Endothelial cell of umbilical vein (primary cell): Measurements from ENCODE around the gene EPS15. TPM values are rescaled to one million over a fixed set of nuclear protein-coding genes. Genes with fewer than 3 reads are reported as not detected.

Experiments used
- BruUV-seq: library from RNA; stranded (reverse); fragments of 400-500 nt; replicated peaks from 2 replicates; lab custom pipeline; 2021; lab: Mats Ljungman, UMichigan
- CTCF ChIA-PET: fragments of 300-600, 350-600 bp; sonication (Branson Sonifier 250); formaldehyde crosslinking; loops from one replicate; lab custom pipeline; 2021; ENCODE audit warnings: antibody characterized with exemption, inconsistent platforms; lab: Charles Lee
- POLR2A ChIA-PET: fragments of 300-600, 350-600 bp; sonication (Branson Sonifier 250); formaldehyde crosslinking; loops from one replicate; lab custom pipeline; 2021; ENCODE audit warnings: antibody characterized with exemption, inconsistent platforms; lab: Charles Lee
- DNase-seq: peaks from one replicate; pipeline ENCODE4 v3.0.0-alpha.2; 2011; ENCODE audit warnings: low read depth, low spot score
- FAIRE-seq: peaks from 2 replicates; lab custom pipeline; 2011; peaks lifted over from hg19 to GRCh38; lab: Jason Lieb, UNC
- H2AFZ ChIP-seq: 2 replicates; pipeline ENCODE4 v1.6.0; 2012; ENCODE audit warnings: low read depth, low read length, control low read depth, inconsistent platforms
- H3K27ac ChIP-seq: 2 replicates; pipeline ENCODE4 v1.5.1; 2011; ENCODE audit warnings: low read depth, mild to moderate bottlenecking, control low read depth, low read length, moderate library complexity; ENCODE audit not compliant: insufficient read depth
- H3K27me3 ChIP-seq, 2 experiments: 2 replicates each; pipeline versions ENCODE4 v1.6.0 to v1.6.1; 2011; ENCODE audit warnings: low read length in 2 of 2, mixed read lengths in 1 of 2; ENCODE audit not compliant: control insufficient read depth in 2 of 2, insufficient read depth in 2 of 2
- H3K36me3 ChIP-seq, 2 experiments: 2 replicates in 1 of 2; 3 replicates in 1 of 2; pipeline ENCODE4 v1.5.1; 2011; ENCODE audit warnings: low read length in 2 of 2, mild to moderate bottlenecking in 1 of 2, moderate library complexity in 1 of 2; ENCODE audit not compliant: control insufficient read depth in 2 of 2, insufficient read depth in 2 of 2; ENCODE audit errors: extremely low read depth in 1 of 2
- H3K4me1 ChIP-seq: 3 replicates; pipeline ENCODE4 v1.5.1; 2011; ENCODE audit warnings: mild to moderate bottlenecking, low read length; ENCODE audit not compliant: control insufficient read depth, insufficient read depth; ENCODE audit errors: extremely low read depth
- H3K4me2 ChIP-seq: 2 replicates; pipeline ENCODE4 v1.6.1; 2011; ENCODE audit warnings: low read length, control low read depth, mixed read lengths; ENCODE audit not compliant: insufficient read depth
- H3K4me3 ChIP-seq, 3 experiments: fragments of 200-600 bp in 1 of 3; sonication (generic), shearing (Covaris generic) in 1 of 3; replicated peaks in 1 of 3; 2 replicates each; pipeline ENCODE4 v1.5.1; 2011 to 2016; ENCODE audit warnings: control low read depth in 3 of 3, low read length in 3 of 3, mild to moderate bottlenecking in 2 of 3, inconsistent platforms in 1 of 3, low read depth in 1 of 3, moderate library complexity in 1 of 3; ENCODE audit not compliant: insufficient read depth in 1 of 3
- H3K79me2 ChIP-seq: 2 replicates; pipeline ENCODE4 v1.6.0; 2012; ENCODE audit warnings: low read length, inconsistent platforms; ENCODE audit not compliant: control insufficient read depth, insufficient read depth
- H3K9ac ChIP-seq: replicated peaks from 2 replicates; pipeline ENCODE3; 2011; ENCODE audit warnings: low read length, control low read depth; ENCODE audit not compliant: insufficient read depth; ENCODE audit errors: extremely low read depth
- H3K9me1 ChIP-seq: replicated peaks from 3 replicates; pipeline ENCODE4 v1.6.0; 2011; ENCODE audit warnings: mild to moderate bottlenecking, low read length; ENCODE audit not compliant: control insufficient read depth, insufficient read depth; ENCODE audit errors: extremely low read depth
- H3K9me3 ChIP-seq: replicated peaks from 2 replicates; pipeline ENCODE4 v1.5.1; 2012; ENCODE audit warnings: low read length, inconsistent platforms; ENCODE audit not compliant: control insufficient read depth, insufficient read depth
- H4K20me1 ChIP-seq: replicated peaks from 2 replicates; pipeline ENCODE3; 2011; ENCODE audit warnings: mild to moderate bottlenecking, low read length; ENCODE audit not compliant: control insufficient read depth, insufficient read depth; ENCODE audit errors: extremely low read depth
- CTCF ChIP-seq, 2 donors: IDR thresholded peaks; 1 replicate in 1 of 2; 2 replicates in 1 of 2; pipeline ENCODE4 v1.5.1; 2011; ENCODE audit warnings: low read length in 2 of 2, mild to moderate bottlenecking in 2 of 2, moderate library complexity in 2 of 2, control low read depth in 1 of 2, inconsistent platforms in 1 of 2, low read depth in 1 of 2; ENCODE audit not compliant: insufficient read depth in 1 of 2; ENCODE audit errors: extremely low read depth in 1 of 2
- EZH2 ChIP-seq: IDR thresholded peaks from 2 replicates; pipeline ENCODE4 v1.6.1; 2012; ENCODE audit warnings: borderline replicate concordance, low read depth, mild to moderate bottlenecking, moderate library complexity, low read length, inconsistent platforms; ENCODE audit not compliant: severe bottlenecking
- FOS ChIP-seq: IDR thresholded peaks from 2 replicates; pipeline ENCODE4 v1.6.1; 2011; ENCODE audit warnings: mild to moderate bottlenecking, low read length, moderate library complexity, borderline replicate concordance; ENCODE audit not compliant: insufficient read depth
- GATA2 ChIP-seq: IDR thresholded peaks from 2 replicates; pipeline ENCODE4 v1.7.0; 2011; ENCODE audit warnings: low read depth, mild to moderate bottlenecking, moderate library complexity, mixed read lengths, low read length; ENCODE audit not compliant: insufficient read length, insufficient read depth
- JUN ChIP-seq: IDR thresholded peaks from 2 replicates; pipeline ENCODE4 v1.6.1; 2011; ENCODE audit warnings: borderline replicate concordance, low read depth; ENCODE audit not compliant: insufficient read length, insufficient read depth
- MAX ChIP-seq: IDR thresholded peaks from 2 replicates; pipeline ENCODE4 v1.6.1; 2011; ENCODE audit not compliant: insufficient read depth, insufficient read length
- MYC ChIP-seq: IDR thresholded peaks from one replicate; pipeline ENCODE4 v1.6.1; 2011; ENCODE audit warnings: mild to moderate bottlenecking, low read depth, low read length
- POLR2A ChIP-seq: IDR thresholded peaks from 2 replicates; pipeline ENCODE4 v1.6.1; 2012; ENCODE audit warnings: low read depth, mild to moderate bottlenecking, control low read depth, low read length
- POLR2AphosphoS5 ChIP-seq: IDR thresholded peaks from 2 replicates; pipeline ENCODE4 v1.6.1; 2012; ENCODE audit warnings: low read depth, mild to moderate bottlenecking, control low read depth, low read length, moderate library complexity; ENCODE audit not compliant: insufficient read depth
- dilution Hi-C: fragments of 300-500 bp; cut with MboI; formaldehyde crosslinking; loops from one replicate; pipeline ENCODE4 v1.15.0; 2019; ENCODE audit warnings: low sequenced_read_pairs; ENCODE audit not compliant: extremely low pct_ligation_motif_present
- intact Hi-C: fragments of 100-400 bp; cut with micrococcal nuclease; formaldehyde crosslinking; loops from one replicate; pipeline ENCODE4 v1.10.0; 2022
- polyA plus RNA-seq, 4 experiments: library from polyadenylated mRNA; depleted of rRNA in 3 of 4; stranded (reverse) in 3 of 4; unstranded in 1 of 4; fragments of >200 nt; gene quantifications; 2 replicates each; pipeline versions ENCODE4 v1.2.1 to v1.2.3, GENCODE V29; 2011 to 2012; ENCODE audit warnings: missing spikeins in 1 of 4
- total RNA-seq: library from RNA; stranded (reverse); gene quantifications from 2 replicates; pipeline ENCODE4 v1.2.3, GENCODE V29; 2021

Gene EPS15
- total and polyA plus RNA-seq, 2 donors (not counting 3 experiments of a cell fraction or from before 2014, with no cell fraction given) = 15.4 to 44.8 TPM

DNA sequence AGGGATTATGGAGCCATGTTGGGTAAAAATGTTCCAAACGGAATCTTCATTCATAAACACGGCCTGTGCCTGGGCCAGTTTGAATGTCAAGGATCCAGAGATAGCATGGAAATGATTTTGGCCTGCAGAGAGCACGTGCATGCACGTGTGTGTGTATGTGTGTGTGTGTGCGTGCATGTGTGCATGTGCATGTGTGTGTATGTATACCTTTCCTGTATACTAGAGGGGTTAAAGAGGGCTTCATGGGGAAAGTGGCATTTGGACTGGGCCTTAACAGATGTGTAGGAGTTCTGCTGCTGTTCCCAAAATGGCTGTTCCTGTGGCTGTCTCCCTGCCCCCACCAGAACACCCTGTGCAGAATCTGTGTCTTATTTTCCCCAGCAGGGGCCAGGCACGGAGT is 210.4 kb downstream of the EPS15 start:
- Histone ChIP-seq H3K36me3 (no peaks in the 10 kb centered on the region), H3K4me1 (peaks cover 29% of the 10 kb centered on the region), H3K9ac (no peak overlapping the region), H3K4me3 (no peak overlapping the region), H3K27ac (no peak overlapping the region), H3K27me3 (no peaks in the 10 kb centered on the region), H3K9me3 (no peaks in the 10 kb centered on the region), H2AFZ (no peak overlapping the region), H3K9me1 (no peaks in the 10 kb centered on the region), H4K20me1 (no peaks in the 10 kb centered on the region), H3K4me2 (no peak overlapping the region), H3K79me2 (no peaks in the 10 kb centered on the region)
- ChIA-PET CTCF (no interaction called here), POLR2A (no interaction called here)
- no TSS peak for BruUV-seq
- intact Hi-C loops = no loop called here
- dilution Hi-C loops = no loop called here
- no peak for DNase-seq
- no peak for FAIRE-seq
- TF ChIP-seq GATA2 (no peak), EZH2 (no peak), CTCF (IDR thresholded peaks at IDR 0.05; ENCODE audit: extremely low read depth in 1 of 2, insufficient read depth in 1 of 2, low read depth in 1 of 2, low read length in 2 of 2) (no peak), FOS (no peak), MYC (no peak), MAX (no peak), POLR2A (no peak), POLR2AphosphoS5 (no peak), JUN (no peak)
